Transverse colon (tissue), 4 donors: ENCODE results near the gene GPR78. TPM values are rescaled to one million over a fixed set of nuclear protein-coding genes. Genes with fewer than 3 reads are reported as not detected.

Source experiments
- DNase-seq: peaks from one replicate; pipeline ENCODE4 v3.0.0-alpha.2; 2019
- H3K27ac ChIP-seq, 4 donors: fragments of 200-600 bp; sonication (generic); 2 replicates each; pipeline ENCODE4 v1.5.1; 2016 to 2018; ENCODE audit warnings: inconsistent platforms in 4 of 4
- H3K27me3 ChIP-seq: fragments of 200-600 bp; sonication (generic); 2 replicates; pipeline ENCODE4 v1.5.1; 2017; ENCODE audit warnings: inconsistent platforms
- H3K36me3 ChIP-seq, 4 donors: fragments of 200-600 bp; sonication (generic); 2 replicates each; pipeline ENCODE4 v1.5.1; 2017 to 2019; ENCODE audit warnings: inconsistent platforms in 4 of 4
- H3K4me1 ChIP-seq, 4 donors: fragments of 200-600 bp; sonication (generic); 2 replicates each; pipeline ENCODE4 v1.5.1; 2017 to 2020; ENCODE audit warnings: inconsistent platforms in 4 of 4
- H3K4me3 ChIP-seq, 4 donors: fragments of 200-600 bp; sonication (generic); 1 replicate in 1 of 4; 2 replicates in 3 of 4; pipeline versions ENCODE4 v1.5.1 to v1.6.1; 2017 to 2019; ENCODE audit warnings: inconsistent platforms in 4 of 4
- H3K9me3 ChIP-seq, 2 donors: fragments of 200-600 bp; sonication (generic); 2 replicates each; pipeline ENCODE4 v1.5.1; 2017 to 2019; ENCODE audit warnings: inconsistent platforms in 2 of 2
- EP300 ChIP-seq: sonication (generic); formaldehyde crosslinking; IDR thresholded peaks from one replicate; pipeline ENCODE4 v1.6.1; 2017; ENCODE audit warnings: antibody characterized with exemption, low read depth
- POLR2A ChIP-seq: fragments of 450-650 bp; IDR thresholded peaks from one replicate; pipeline ENCODE4 v1.6.1; 2016; ENCODE audit warnings: antibody characterized with exemption, mild to moderate bottlenecking, moderate library complexity
- POLR2AphosphoS5 ChIP-seq, 3 donors: sonication (generic); formaldehyde crosslinking; IDR thresholded peaks; one replicate each; pipeline ENCODE4 v1.6.1; 2016; ENCODE audit warnings: antibody characterized with exemption in 3 of 3
- WGBS, 2 donors: methylation state at CpG; one replicate each; pipeline ENCODE4 v1.1.5; 2018; ENCODE audit warnings: low coverage in 1 of 2; 5-methylcytosine and 5-hydroxymethylcytosine counted together
- in situ Hi-C, 4 donors: fragments of 200-750 bp; cut with MboI; loops; one replicate each; pipeline versions ENCODE4 v1.15.0 to v1.15.1; 2017; ENCODE audit warnings: low sequenced_read_pairs in 3 of 4, low pct_ligation_motif_present in 1 of 4, low pct_unique_long_range_greater_than_20kb in 1 of 4
- intact Hi-C: fragments of 100-400 bp; cut with DNase I; formaldehyde crosslinking; loops from one replicate; pipeline ENCODE4 v1.15.1; 2023; ENCODE audit warnings: low total_unique reads
- total RNA-seq, 4 donors: library from RNA; depleted of rRNA; stranded (reverse); fragments of >200 nt; gene quantifications; one replicate each; pipeline ENCODE4 v1.1.0, GENCODE V29; 2016
- TF ChIP-seq, protein P1 (sequence below), 5 experiments: fragments of 200-600 bp in 3 of 5; fragments of 450-650 bp in 2 of 5; sonication (generic) in 3 of 5; IDR thresholded peaks; 1 replicate in 2 of 5; 2 replicates in 3 of 5; pipeline ENCODE4 v1.5.1; 2016 to 2017; ENCODE audit warnings: antibody characterized with exemption in 5 of 5, inconsistent platforms in 3 of 5, mild to moderate bottlenecking in 2 of 5, moderate library complexity in 1 of 5

The GPR78 gene
- total RNA-seq, 4 donors from 2014 or later, result 0.14 TPM; not detected in 3

DNA sequence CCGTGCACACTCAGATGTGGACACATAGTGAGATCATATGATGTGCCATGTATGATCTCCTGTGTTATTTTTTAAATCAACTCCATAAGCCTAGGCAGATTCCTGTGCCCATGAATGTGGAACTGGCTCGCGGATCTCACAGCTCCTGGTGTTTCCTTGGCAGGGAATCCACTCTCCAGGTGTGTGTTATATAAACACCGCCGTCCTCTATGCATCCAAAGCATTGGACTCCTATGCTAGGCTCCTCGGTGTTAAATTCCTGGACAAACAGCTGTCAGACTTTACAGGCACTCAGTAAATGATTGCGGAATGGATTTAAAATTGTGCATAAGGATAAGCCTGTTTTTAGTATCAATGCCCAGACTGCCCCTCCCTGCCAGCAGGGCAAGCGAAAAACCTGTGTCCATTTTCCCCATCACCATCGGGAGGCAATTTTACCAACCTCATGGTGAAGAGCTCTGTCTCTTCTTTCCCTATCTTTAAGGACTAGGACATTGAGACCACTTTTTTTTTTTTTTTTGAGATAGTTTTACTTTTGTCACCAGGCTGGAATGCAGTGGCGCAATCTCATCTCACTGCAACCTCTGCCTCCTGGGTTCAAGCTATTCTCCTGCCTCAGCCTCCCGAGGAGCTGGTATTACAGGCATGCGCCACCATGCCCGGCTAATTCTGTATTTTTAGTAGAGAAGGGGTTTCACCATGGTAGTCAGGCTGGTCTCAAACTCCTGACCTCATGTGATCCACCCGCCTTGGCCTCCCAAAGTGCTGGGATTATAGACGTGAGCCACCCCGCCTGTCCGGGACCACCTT is 23.6 kb upstream of the GPR78 start:
- Histone ChIP-seq H3K36me3 (no peaks in the 10 kb centered on the region), H3K9me3 (no peaks in the 10 kb centered on the region), H3K27ac (no peak overlapping the region), H3K4me1 (no peaks in the 10 kb centered on the region), H3K4me3 (no peak overlapping the region), H3K27me3 (no peaks in the 10 kb centered on the region)
- intact Hi-C loops (no loop called here), in situ Hi-C loops (no loop called here)
- TF ChIP-seq POLR2AphosphoS5 (IDR thresholded peaks at IDR 0.05), result no peak
- 62 to 73% methylated on average over 9 to 17 of the region's 17 CpGs for WGBS, 2 donors
- DNase-seq, result no peak

DNA sequence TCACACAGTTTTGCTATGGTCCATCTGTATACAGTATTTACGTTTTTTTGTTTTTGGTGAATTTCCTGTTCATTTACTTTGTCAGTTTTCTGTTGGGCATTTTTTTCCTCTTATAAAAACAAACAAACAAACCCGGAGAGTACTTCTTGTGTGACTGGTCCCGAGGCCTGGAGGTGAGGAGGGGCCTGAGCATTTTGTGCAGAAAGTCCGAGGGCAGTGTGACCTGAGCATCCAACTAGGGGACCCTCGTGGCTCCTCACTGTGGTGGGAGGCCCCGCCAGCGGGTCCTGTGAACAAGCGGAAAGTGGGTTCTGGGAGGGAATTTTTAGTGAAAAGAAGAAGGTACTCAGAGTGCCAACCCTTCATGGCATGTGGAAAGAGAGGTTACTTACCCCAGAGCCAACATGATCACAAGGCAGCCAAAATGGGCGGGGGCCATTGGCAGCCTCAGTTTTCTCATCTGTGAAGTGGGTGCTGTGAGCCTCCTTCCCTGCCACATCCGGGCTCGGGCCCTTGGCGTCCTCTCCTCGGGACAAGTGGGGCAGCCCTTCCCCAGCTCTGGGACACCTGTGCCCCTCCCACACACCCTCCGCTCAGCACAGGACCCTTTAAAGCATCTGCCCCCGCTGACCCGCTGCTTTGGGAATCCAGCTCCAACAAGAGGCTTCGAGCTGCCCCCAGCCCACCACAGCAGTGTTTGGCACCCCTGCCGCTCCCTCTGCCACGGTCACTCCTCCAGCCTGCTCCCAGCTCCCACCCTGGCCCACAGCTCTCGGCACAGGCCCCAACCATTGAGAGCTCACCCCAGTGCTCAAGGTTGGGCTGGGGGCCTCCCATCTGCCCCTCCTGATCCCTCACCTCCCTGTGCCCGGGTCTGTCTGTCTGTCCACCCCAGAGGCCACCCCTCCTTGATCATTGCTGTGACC is 22.8 kb upstream of the GPR78 start:
- Histone ChIP-seq H3K4me3 (no peak overlapping the region), H3K4me1 (no peaks in the 10 kb centered on the region), H3K27me3 (no peaks in the 10 kb centered on the region), H3K36me3 (no peaks in the 10 kb centered on the region), H3K27ac (no peak overlapping the region), H3K9me3 (no peaks in the 10 kb centered on the region)
- in situ Hi-C loops (no loop called here), intact Hi-C loops (no loop called here)
- 44 to 71% methylated on average over 5 to 21 of the region's 21 CpGs for WGBS, 2 donors
- TF ChIP-seq, protein P1, sequence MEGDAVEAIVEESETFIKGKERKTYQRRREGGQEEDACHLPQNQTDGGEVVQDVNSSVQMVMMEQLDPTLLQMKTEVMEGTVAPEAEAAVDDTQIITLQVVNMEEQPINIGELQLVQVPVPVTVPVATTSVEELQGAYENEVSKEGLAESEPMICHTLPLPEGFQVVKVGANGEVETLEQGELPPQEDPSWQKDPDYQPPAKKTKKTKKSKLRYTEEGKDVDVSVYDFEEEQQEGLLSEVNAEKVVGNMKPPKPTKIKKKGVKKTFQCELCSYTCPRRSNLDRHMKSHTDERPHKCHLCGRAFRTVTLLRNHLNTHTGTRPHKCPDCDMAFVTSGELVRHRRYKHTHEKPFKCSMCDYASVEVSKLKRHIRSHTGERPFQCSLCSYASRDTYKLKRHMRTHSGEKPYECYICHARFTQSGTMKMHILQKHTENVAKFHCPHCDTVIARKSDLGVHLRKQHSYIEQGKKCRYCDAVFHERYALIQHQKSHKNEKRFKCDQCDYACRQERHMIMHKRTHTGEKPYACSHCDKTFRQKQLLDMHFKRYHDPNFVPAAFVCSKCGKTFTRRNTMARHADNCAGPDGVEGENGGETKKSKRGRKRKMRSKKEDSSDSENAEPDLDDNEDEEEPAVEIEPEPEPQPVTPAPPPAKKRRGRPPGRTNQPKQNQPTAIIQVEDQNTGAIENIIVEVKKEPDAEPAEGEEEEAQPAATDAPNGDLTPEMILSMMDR (IDR thresholded peaks at IDR 0.05), result no peak
- TF ChIP-seq POLR2A (no peak), POLR2AphosphoS5 (IDR thresholded peaks at IDR 0.05) (no peak), EP300 (no peak)
- no peak for DNase-seq

DNA sequence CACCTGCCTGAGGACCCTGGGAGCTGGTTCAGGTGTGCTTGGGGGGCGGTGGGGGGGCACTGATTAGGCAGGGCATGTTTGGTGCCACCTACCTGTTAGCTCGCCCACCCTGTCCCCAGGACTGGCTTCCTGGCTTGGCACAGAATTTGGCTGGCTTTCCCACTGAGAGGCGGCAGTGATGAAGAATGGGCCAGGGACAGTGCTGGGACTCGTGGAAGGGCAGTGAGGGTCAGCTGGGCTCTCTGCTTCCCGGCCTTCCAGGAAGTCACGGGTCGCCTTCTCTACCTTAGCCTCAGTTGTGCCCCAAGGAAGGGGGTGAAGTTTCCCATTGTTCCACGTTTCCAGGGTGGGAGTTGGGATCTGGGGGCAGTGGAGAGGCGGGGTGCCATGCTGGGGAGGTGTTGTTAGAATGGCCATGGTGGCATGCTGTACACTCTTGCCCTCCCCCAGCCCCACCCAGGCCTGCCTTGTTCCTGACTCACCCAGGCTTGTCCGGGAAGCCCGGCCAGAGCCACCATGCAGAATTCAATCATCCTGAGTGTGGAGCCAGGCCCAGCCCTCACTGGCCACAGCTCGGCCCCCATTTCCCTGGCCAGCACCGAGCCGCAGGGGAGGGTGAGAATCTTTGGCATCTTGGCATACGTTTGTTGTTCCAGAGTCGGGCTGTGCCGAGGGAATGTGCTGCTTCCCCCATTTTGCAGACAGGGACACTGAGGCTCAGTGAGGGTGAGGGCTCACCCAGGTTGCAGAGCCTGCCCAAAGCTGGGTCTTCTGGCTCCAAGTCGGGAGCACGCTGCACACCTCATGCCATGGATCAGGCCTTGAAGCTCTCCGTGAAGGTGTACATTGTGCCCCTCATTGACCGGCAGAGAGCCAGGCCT is 21.9 kb upstream of the GPR78 start:
- DNase-seq, result no peak

DNA sequence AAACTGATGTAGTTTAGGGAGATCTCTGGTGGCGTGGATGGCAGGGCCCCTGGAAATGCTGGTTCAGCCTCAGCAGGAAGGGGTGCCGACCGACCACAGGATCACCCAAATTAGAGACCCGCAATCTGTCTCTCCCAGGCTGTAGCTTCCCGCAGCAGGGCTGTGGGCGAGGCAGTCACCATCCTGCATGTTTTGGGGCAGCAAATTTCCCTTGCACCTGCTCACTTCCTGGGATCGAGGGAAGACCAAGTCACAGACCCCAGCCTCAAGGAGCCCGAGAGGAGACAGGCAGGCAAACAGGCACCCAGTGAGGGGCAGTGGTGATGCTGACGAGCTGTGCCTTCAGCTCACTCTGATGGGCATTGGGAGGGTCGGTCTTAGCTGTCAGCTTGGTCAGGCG is 21.2 kb upstream of the GPR78 start:
- Histone ChIP-seq H3K4me3 (no peak overlapping the region), H3K27me3 (no peaks in the 10 kb centered on the region), H3K4me1 (no peaks in the 10 kb centered on the region), H3K9me3 (no peaks in the 10 kb centered on the region), H3K27ac (no peak overlapping the region), H3K36me3 (no peaks in the 10 kb centered on the region)
- in situ Hi-C loops (no loop called here), intact Hi-C loops (no loop called here)
- WGBS, 2 donors, result 85% methylated on average over 11 of the region's 11 CpGs; no CpG with 5 or more reads in 1 of the 2 donors
- DNase-seq, result no peak
- TF ChIP-seq POLR2AphosphoS5 (IDR thresholded peaks at IDR 0.05), result no peak
- TF ChIP-seq EP300, result no peak
- TF ChIP-seq, protein P1 (IDR thresholded peaks at IDR 0.05), result no peak
- no peak for TF ChIP-seq POLR2A

More for the DNA sequence above, 21.9 kb upstream of the GPR78 start:
- Histone ChIP-seq H3K27ac (no peak overlapping the region), H3K27me3 (no peaks in the 10 kb centered on the region), H3K36me3 (no peaks in the 10 kb centered on the region), H3K4me1 (no peaks in the 10 kb centered on the region), H3K9me3 (no peaks in the 10 kb centered on the region), H3K4me3 (no peak overlapping the region)
- 87% methylated on average over 19 of the region's 21 CpGs; no CpG with 5 or more reads in 1 of the 2 donors for WGBS, 2 donors
- TF ChIP-seq POLR2AphosphoS5 (IDR thresholded peaks at IDR 0.05) (no peak), EP300 (no peak), POLR2A (no peak)
- TF ChIP-seq, protein P1 (IDR thresholded peaks at IDR 0.05), result no peak
- in situ Hi-C loops, result no loop called here
- intact Hi-C loops, result no loop called here
